Measurements from ENCODE around the gene TMEM119.
"Not testable (repeated sequence)": the region's sequence is repeated elsewhere in the genome, so short reads cannot be mapped to it uniquely, and the experiment has no call there.

Gene TMEM119

DNA sequence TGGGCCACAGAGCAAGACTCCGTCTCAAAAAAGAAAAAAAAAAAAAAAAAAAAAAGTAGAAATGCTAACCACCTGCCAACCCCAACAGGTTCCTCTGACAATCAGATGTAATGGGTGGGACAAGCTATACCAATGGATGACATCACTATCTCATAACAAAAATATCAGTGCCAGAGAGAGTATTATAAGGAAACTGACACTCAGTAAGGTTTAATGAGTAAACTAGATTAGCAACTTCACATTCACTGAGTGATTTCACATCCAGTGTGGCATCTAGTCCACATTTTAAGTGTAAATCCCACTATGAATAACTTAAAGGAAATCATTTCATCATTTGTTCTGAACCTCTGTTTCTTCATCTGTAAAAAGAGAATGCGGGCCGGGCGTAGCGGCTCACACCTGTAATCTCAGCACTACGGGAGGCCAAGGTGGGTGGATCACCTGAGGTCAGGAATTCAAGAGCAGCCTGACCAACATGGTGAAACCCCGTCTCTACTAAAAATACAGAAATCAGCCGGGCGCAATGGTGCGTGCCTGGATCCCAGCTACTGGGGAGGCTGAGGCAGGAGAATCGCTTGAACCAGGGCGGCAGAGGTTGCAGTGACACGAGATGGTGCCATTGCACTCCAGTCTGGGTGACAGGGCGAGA is 38.8 kb downstream of the TMEM119 start:
- TF ChIP-seq ZFX (IDR thresholded peaks at IDR 0.05) = no peak
- TF ChIP-seq, protein P1, sequence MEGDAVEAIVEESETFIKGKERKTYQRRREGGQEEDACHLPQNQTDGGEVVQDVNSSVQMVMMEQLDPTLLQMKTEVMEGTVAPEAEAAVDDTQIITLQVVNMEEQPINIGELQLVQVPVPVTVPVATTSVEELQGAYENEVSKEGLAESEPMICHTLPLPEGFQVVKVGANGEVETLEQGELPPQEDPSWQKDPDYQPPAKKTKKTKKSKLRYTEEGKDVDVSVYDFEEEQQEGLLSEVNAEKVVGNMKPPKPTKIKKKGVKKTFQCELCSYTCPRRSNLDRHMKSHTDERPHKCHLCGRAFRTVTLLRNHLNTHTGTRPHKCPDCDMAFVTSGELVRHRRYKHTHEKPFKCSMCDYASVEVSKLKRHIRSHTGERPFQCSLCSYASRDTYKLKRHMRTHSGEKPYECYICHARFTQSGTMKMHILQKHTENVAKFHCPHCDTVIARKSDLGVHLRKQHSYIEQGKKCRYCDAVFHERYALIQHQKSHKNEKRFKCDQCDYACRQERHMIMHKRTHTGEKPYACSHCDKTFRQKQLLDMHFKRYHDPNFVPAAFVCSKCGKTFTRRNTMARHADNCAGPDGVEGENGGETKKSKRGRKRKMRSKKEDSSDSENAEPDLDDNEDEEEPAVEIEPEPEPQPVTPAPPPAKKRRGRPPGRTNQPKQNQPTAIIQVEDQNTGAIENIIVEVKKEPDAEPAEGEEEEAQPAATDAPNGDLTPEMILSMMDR (conservative IDR thresholded peaks at IDR 0.05) = no peak
- H3K27ac ChIP-seq = no peak overlapping the region

DNA sequence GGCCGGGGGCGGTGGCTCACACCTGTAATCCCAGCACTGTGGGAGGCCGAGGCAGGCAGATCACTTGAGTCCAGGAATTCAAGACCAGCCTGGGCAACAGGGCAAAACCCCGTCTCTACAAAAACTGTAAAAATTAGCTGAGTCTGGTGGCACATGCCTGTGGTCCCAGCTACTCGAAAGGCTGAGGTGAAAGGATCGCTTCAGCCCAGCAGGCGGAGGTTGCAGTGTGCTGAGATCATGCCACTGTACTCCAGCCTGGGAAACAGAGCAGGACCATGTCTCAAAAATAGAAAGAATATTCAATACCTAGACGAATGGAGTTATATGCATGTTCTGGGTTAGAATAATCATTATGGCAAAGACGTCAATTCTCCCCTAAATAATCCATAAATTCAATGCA is 42.5 kb downstream of the TMEM119 start:
- H3K27ac ChIP-seq = not testable (repeated sequence)

DNA sequence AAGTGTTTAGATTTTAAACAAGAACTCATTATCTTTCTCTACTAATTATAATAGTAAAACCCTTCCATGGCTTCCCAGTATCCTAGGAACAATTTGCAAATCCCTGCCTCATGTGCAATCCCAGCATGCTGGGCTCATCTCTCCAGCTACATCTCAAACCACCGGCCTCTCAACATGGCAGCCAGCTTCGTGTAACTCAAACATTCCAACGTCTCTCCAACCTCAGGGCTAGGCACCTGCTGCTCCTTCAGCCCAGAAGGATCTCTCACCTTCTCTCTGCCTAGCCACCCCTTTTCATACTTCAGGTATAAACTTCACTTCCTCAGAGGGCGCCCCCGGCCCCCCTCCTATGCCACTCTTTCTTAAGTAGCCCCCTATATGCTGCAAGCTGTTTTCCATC is 44.1 kb downstream of the TMEM119 start:
- TF ChIP-seq, protein P1 (conservative IDR thresholded peaks at IDR 0.05) = no peak
- no peak for TF ChIP-seq ZFX (IDR thresholded peaks at IDR 0.05)
- H3K27ac ChIP-seq = no peak overlapping the region

DNA sequence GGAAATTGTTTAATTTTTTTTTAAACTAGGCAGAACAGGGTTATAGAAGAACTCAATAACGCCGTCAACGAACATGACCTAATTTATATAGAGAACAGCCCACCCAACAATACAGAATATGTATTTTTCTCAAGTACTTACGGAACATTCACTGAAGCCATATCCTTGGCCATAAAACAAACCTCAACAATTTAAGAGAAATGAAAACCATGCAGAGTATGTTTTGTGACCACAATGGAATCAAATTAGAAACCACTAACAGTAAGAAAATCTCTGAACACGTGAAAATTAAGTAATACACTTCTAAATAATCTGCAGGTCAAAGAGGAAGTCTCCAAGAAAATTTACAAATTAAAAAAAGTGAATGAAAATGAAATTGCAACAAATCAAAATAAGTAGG is 46.3 kb downstream of the TMEM119 start:
- no peak overlapping the region for H3K27ac ChIP-seq
- TF ChIP-seq ZFX (IDR thresholded peaks at IDR 0.05) = no peak
- TF ChIP-seq, protein P1 (conservative IDR thresholded peaks at IDR 0.05) = no peak

DNA sequence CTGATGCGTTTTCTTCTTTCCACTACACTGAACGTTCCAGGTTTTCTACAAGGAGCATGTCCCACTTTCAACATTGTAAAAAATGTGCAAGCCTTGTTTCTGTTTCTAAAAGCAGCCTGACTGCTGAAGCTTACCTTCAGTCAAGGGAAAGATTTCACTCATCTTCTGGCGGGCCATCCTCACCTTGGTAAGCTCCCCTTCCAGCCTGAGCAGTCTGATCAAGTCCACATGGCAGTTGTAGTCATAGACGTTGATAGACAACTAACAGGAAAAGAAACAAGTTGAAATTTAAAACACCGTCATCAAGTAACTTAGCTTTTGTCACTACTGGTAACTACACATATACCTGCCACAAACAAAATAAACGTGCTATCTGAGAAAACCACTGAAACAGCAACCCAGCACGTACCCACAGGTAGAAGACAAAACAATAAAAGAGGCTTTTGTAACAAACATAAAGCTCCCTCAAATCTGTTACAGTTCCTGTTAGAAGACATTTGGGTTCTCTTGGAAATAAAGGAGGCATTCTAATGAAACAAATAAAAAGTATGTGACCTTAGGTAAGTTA is 48.8 kb downstream of the TMEM119 start:
- TF ChIP-seq ZFX (IDR thresholded peaks at IDR 0.05) = no peak
- TF ChIP-seq, protein P1 (conservative IDR thresholded peaks at IDR 0.05) = no peak
- no peak overlapping the region for H3K27ac ChIP-seq

DNA sequence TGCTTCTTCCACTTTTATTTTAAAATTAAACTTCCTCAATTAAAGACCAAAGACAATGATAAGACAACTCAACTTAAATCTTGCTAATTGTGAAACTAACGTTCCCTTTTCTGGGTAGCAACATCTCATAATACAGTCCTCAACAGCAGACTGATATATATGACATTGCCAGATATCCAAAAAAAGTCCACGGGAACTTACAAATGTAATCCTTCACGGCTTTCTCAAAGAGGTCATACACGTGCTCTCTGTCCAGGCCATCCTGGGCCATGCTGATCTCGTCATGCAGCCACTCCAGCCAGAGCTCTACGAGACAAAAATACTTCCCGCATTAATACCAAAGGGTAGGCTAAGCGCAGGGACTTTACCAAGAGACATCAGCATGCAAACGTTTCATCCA is 50.2 kb downstream of the TMEM119 start:
- TF ChIP-seq, protein P1 (conservative IDR thresholded peaks at IDR 0.05) = no peak
- TF ChIP-seq ZFX (IDR thresholded peaks at IDR 0.05) = no peak
- no peak overlapping the region for H3K27ac ChIP-seq

DNA sequence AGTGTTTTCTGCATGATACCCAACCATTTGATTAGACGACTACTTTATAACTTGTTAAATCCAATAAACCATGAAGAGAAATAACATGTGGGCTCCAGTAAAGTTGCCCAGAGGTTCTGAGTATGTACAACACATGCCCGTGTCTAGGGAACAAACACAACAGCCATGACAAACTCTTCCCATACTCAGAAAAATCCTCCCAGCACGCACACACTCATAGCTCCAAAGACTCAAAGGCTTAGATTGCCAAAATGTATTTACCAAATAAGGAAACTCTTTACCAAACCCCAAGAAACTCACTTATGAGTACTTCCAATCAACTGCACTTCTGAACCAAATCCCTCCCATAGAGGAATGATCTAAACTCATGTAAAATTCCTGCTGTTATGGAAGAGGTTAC is 54.2 kb downstream of the TMEM119 start:
- no peak for TF ChIP-seq ZFX (IDR thresholded peaks at IDR 0.05)
- TF ChIP-seq, protein P1 (conservative IDR thresholded peaks at IDR 0.05) = no peak
- no peak overlapping the region for H3K27ac ChIP-seq

DNA sequence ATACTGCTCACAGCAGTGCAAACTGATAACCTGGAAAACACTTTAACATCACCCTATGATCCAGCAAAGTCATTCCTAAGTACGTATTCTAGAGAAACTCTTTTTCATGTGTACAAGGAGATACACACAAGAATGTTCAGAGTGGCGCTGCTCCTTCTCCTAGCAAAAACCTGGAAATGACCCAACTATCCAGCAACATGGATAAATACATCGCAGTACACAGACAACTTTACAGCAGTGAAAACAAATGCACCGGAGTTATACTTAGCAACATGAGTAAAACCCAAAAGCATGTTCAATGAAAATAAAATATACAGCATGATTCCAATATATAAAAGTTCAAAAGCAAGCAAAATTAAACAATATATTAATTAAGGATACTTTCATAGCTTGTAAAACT is 55.6 kb downstream of the TMEM119 start:
- TF ChIP-seq, protein P1 (conservative IDR thresholded peaks at IDR 0.05) = no peak
- no peak for TF ChIP-seq ZFX (IDR thresholded peaks at IDR 0.05)
- no peak overlapping the region for H3K27ac ChIP-seq
